GM23338 (cell line): Measurements from ENCODE around the gene PLEKHB1. TPM values are rescaled to one million over a fixed set of nuclear protein-coding genes. Genes with fewer than 3 reads are reported as not detected.

Source experiments
- ATAC-seq: fragments of 200-7000 bp; cut with Tn5 transposase; 3 replicates; pipeline ENCODE4 v1.9.1; 2020
- DNase-seq: peaks from one replicate; pipeline ENCODE4 v3.0.0-alpha.2; 2015; ENCODE audit warnings: low spot score
- H2AFZ ChIP-seq: fragments of 200-600 bp; sonication (generic); 2 replicates; pipeline ENCODE4 v1.8.0; 2016; ENCODE audit warnings: antibody characterized with exemption, mild to moderate bottlenecking, moderate library complexity
- H3F3A ChIP-seq: fragments of 200-600 bp; sonication (generic); replicated peaks from 2 replicates; pipeline ENCODE4 v1.8.0; 2017; ENCODE audit warnings: antibody characterized with exemption, mixed run types, low read depth
- H3K27ac ChIP-seq: fragments of 200-600 bp; sonication (generic); 2 replicates; pipeline ENCODE4 v1.6.1; 2016; ENCODE audit warnings: low read depth
- H3K27me3 ChIP-seq: fragments of 200-600 bp; sonication (generic); 2 replicates; pipeline ENCODE4 v1.8.0; 2016; ENCODE audit warnings: mild to moderate bottlenecking, mixed run types, moderate library complexity; ENCODE audit not compliant: insufficient read depth
- H3K36me3 ChIP-seq: fragments of 200-600 bp; sonication (generic); 2 replicates; pipeline ENCODE4 v1.8.0; 2016; ENCODE audit warnings: mild to moderate bottlenecking; ENCODE audit not compliant: insufficient read depth
- H3K4me1 ChIP-seq: fragments of 200-600 bp; sonication (generic); 2 replicates; pipeline ENCODE4 v1.8.0; 2016; ENCODE audit warnings: mild to moderate bottlenecking, moderate library complexity; ENCODE audit not compliant: insufficient read depth
- H3K4me2 ChIP-seq: fragments of 200-600 bp; sonication (generic); 2 replicates; pipeline ENCODE4 v1.7.1; 2017; ENCODE audit warnings: mixed run types
- H3K4me3 ChIP-seq: fragments of 200-600 bp; sonication (generic); 2 replicates; pipeline ENCODE4 v1.6.1; 2016; ENCODE audit warnings: mixed run types
- H3K79me2 ChIP-seq: fragments of 200-600 bp; sonication (generic); replicated peaks from 2 replicates; pipeline ENCODE4 v1.8.0; 2017; ENCODE audit warnings: mild to moderate bottlenecking; ENCODE audit not compliant: insufficient read depth
- H3K9me2 ChIP-seq: fragments of 200-600 bp; sonication (generic); 2 replicates; pipeline ENCODE4 v1.8.0; 2017; ENCODE audit not compliant: insufficient read depth
- H4K20me1 ChIP-seq: fragments of 200-600 bp; sonication (generic); replicated peaks from 2 replicates; pipeline ENCODE4 v1.8.0; 2017; ENCODE audit warnings: mild to moderate bottlenecking; ENCODE audit not compliant: insufficient read depth
- H3K27ac Mint-ChIP-seq: 2 replicates; pipeline ENCODE4 v1.8.0; 2020; ENCODE audit warnings: inconsistent platforms, mild to moderate bottlenecking, moderate library complexity, mixed read lengths
- H3K27me3 Mint-ChIP-seq: 3 replicates; pipeline ENCODE4 v1.8.0; 2022; ENCODE audit warnings: low read depth, mild to moderate bottlenecking, moderate library complexity, mixed read lengths, inconsistent platforms; ENCODE audit not compliant: insufficient read depth, poor library complexity
- H3K36me3 Mint-ChIP-seq: 3 replicates; pipeline ENCODE4 v1.8.0; 2021; ENCODE audit warnings: low read depth, mild to moderate bottlenecking, inconsistent platforms, moderate library complexity, mixed read lengths
- H3K4me1 Mint-ChIP-seq: 3 replicates; pipeline ENCODE4 v1.8.0; 2020; ENCODE audit warnings: mild to moderate bottlenecking, inconsistent platforms, mixed read lengths
- H3K4me3 Mint-ChIP-seq: 3 replicates; pipeline ENCODE4 v1.8.0; 2021; ENCODE audit warnings: moderate library complexity, mild to moderate bottlenecking, inconsistent platforms, mixed read lengths
- H3K9me3 Mint-ChIP-seq: 3 replicates; pipeline ENCODE4 v1.8.0; 2020; ENCODE audit warnings: moderate library complexity, mild to moderate bottlenecking, inconsistent platforms, mixed read lengths
- EZH2phosphoT487 ChIP-seq: fragments of 200-600 bp; sonication (generic); IDR thresholded peaks from one replicate; pipeline ENCODE4 v1.8.1; 2018; ENCODE audit warnings: antibody characterized with exemption; ENCODE audit not compliant: unreplicated experiment
- NANOG ChIP-seq: IDR thresholded peaks from 2 replicates; pipeline ENCODE4 v1.6.1; 2016; ENCODE audit warnings: antibody characterized with exemption, borderline replicate concordance
- ZNF331 ChIP-seq: fragments of 250-450 bp; sonication (Bioruptor Pico); IDR thresholded peaks from 2 replicates; pipeline ENCODE4 v1.5.0; 2020; ENCODE audit warnings: low read depth, mild to moderate bottlenecking, moderate library complexity
- ZNF462 ChIP-seq: fragments of 250-450 bp; sonication (Bioruptor Pico); IDR thresholded peaks from 2 replicates; pipeline ENCODE4 v1.5.0; 2020; ENCODE audit warnings: mild to moderate bottlenecking, moderate library complexity
- polyA plus RNA-seq: library from polyadenylated mRNA; unstranded; fragments of >200 nt; fragmentation: Nextera tagmentation; extraction: Ambion mirVana; gene quantifications from 2 replicates; pipeline ENCODE4 v1.2.1, GENCODE V29; 2016
- total RNA-seq: library from RNA; depleted of rRNA; stranded (reverse); fragments of >200 nt; shearing (Covaris generic); gene quantifications from 2 replicates; pipeline ENCODE4 v1.2.3, GENCODE V29; 2014

PLEKHB1 gene
- total and polyA plus RNA-seq, 2 experiments from 2014 or later: 20.1 to 20.8 TPM

- no peak overlapping the region for H3K4me2 ChIP-seq
These were observed 58.7 kb downstream of the PLEKHB1 start for GRCh38 chr11:73705053-73705452.

More at GRCh38 chr11:73705053-73705452, 58.7 kb downstream of the PLEKHB1 start:
- H3K4me3 Mint-ChIP-seq: no peak overlapping the region
- Histone ChIP-seq H2AFZ (no peak overlapping the region), H3K9me2 (no peaks in the 10 kb centered on the region), H3K36me3 (peaks cover 8% of the 10 kb centered on the region; the same call in 1 of the 2 replicates), H3K4me1 (no peaks in the 10 kb centered on the region), H3K27me3 (no peaks in the 10 kb centered on the region), H3K27ac (no peak overlapping the region), H3K79me2 (no peaks in the 10 kb centered on the region), H3F3A (no peaks in the 10 kb centered on the region), H4K20me1 (peaks cover 3% of the 10 kb centered on the region), H3K4me3 (no peak overlapping the region)
- H3K36me3 Mint-ChIP-seq: peaks cover 14% of the 10 kb centered on the region; the same call in 2 of the 3 replicates
- no peak overlapping the region for H3K27ac Mint-ChIP-seq
- H3K27me3 Mint-ChIP-seq: no peaks in the 10 kb centered on the region
- ATAC-seq (no peak), DNase-seq (no peak)
- TF ChIP-seq NANOG (no peak), EZH2phosphoT487 (no peak), ZNF331 (CRISPR knock-in tag) (no peak), ZNF462 (no peak)
- H3K4me1 Mint-ChIP-seq: no peaks in the 10 kb centered on the region
- H3K9me3 Mint-ChIP-seq: no peaks in the 10 kb centered on the region
